ENCODE measurements around the gene NQO1. TPM values are rescaled to one million over a fixed set of nuclear protein-coding genes. Genes with fewer than 3 reads are reported as not detected.

NQO1 gene
- 519 TPM for total RNA-seq (2021; ENCODE audit: unreplicated experiment)
- polyA plus RNA-seq (2012): 323 and 330 TPM in 2 replicates
- Bru-seq, nascent RNA: percentile 90 among the genes with signal in this experiment
- percentile 96 among the genes with signal in this experiment for BruChase-seq, experiment 1, labeled RNA remaining after a 6-hour chase
- BruChase-seq, experiment 2, labeled RNA remaining after a 2-hour chase: percentile 90 among the genes with signal in this experiment
- long read RNA-seq, transcript NQO1-201 (6 exons, 2,912 nt): major isoform, 144 of 282 reads
- long read RNA-seq, transcript NQO1-202 (5 exons, 1,105 nt): minor isoform, 75 of 282 reads
- long read RNA-seq, partial matches to known transcripts: 36 of 282 reads
- long read RNA-seq, other reads (novel, unspliced or antisense): 23 of 282 reads

- peaks cover 34 to 66% of the 10 kb centered on the region in 2 experiments for H3K4me1 ChIP-seq (ENCODE audit: control insufficient read depth in 1 of 2, insufficient read depth in 2 of 2, low read length in 2 of 2)
- ChIA-PET RAD21 (ENCODE audit: low non-redundant PET in 1 of 2, low total read pairs in 2 of 2, uncharacterized antibody in 2 of 2, unreplicated experiment in 2 of 2) (no interaction called here), POLR2A (interaction anchor here (0.8 to 2.2 kb wide), 15 partner anchors 9 to 990 kb away, joined by 3 to 13 read pairs (median 4); partner anchors contain the start of genes CDH1, NOB1 and WWP2), CTCF (interaction anchor here (1.4 to 5.5 kb wide), 2 partner anchors 28 to 331 kb away, joined by 3 to 22 read pairs; partner anchors contain the start of gene NOB1)
- peak; percentile 92 for DNase-seq (ENCODE audit: low read depth, low spot score)
- H3K27ac ChIP-seq (ENCODE audit: low read depth, low read length): peak within 1 kb of the TSS; percentile 89
- H3K4me3 ChIP-seq (replicated peaks in 1 of 2; ENCODE audit: low read depth in 1 of 2, low read length in 2 of 2): peak within 1 kb of the TSS; percentile 94 to 96
- no peak for TF ChIP-seq FOSL1 (IDR thresholded peaks at IDR 0.05; ENCODE audit: low read depth)
- no peak for TF ChIP-seq EGR1 (IDR thresholded peaks at IDR 0.05; ENCODE audit: low read depth)
- no peak for TF ChIP-seq REST (IDR thresholded peaks at IDR 0.05; ENCODE audit: low read depth)
- TF ChIP-seq ZNF274 (IDR thresholded peaks at IDR 0.05; ENCODE audit: low read depth, low read length): no peak
- 0 out of 2 replicates have a peak, but pooled peaks have one; percentile 26 for TF ChIP-seq CBX3 (IDR thresholded peaks at IDR 0.05; ENCODE audit: low read depth)
- peak; percentile 94 for TF ChIP-seq MAX (IDR thresholded peaks at IDR 0.05)
- peak; percentile 55 for TF ChIP-seq YY1 (IDR thresholded peaks at IDR 0.05; ENCODE audit: extremely low read depth, insufficient replicate concordance, low read depth, low read length)
- no peak for TF ChIP-seq SRF (IDR thresholded peaks at IDR 0.05; ENCODE audit: low read depth)
- TF ChIP-seq TCF7L2 (IDR thresholded peaks at IDR 0.05; ENCODE audit: borderline replicate concordance, extremely low read depth, insufficient read depth, insufficient read length): peak; percentile 72
- TF ChIP-seq EZH2 (IDR thresholded peaks at IDR 0.05): no peak
- TF ChIP-seq CTCF (IDR thresholded peaks at IDR 0.05 in 2 of 3, conservative IDR thresholded peaks at IDR 0.05 in 1 of 3; ENCODE audit: borderline replicate concordance in 1 of 3, insufficient read depth in 1 of 3, low read depth in 2 of 3, low read length in 2 of 3): no peak
- peak; percentile 90 for TF ChIP-seq SIN3A (IDR thresholded peaks at IDR 0.05; ENCODE audit: low read depth)
- peak; percentile 17; the same call in 1 of the 2 replicates for TF ChIP-seq ZFX (IDR thresholded peaks at IDR 0.05)
- TF ChIP-seq SP1 (IDR thresholded peaks at IDR 0.05; ENCODE audit: low read depth): peak; percentile 80
- peak; percentile 86 for TF ChIP-seq POLR2A (IDR thresholded peaks at IDR 0.05; ENCODE audit: borderline replicate concordance, extremely low read depth, insufficient read depth, insufficient read length)
- TF ChIP-seq POLR2AphosphoS5 (IDR thresholded peaks at IDR 0.05; ENCODE audit: low read depth, low read length): peak; percentile 97
- TF ChIP-seq EZH2phosphoT487 (IDR thresholded peaks at IDR 0.05; ENCODE audit: borderline replicate concordance): no peak
- TF ChIP-seq ATF3 (IDR thresholded peaks at IDR 0.05): no peak
- intact Hi-C loops (cut with micrococcal nuclease): loop anchor here (2.0 kb wide), 1 partner anchor 28 kb away; the partner anchor contains the start of gene NOB1
- H2AFZ ChIP-seq (ENCODE audit: low read depth, low read length, poor library complexity, severe bottlenecking): no peak within 1 kb of the TSS
- peaks cover 0 to 10% of the 10 kb centered on the region in 2 experiments; a peak in 1 of 4 replicates for H3K36me3 ChIP-seq (ENCODE audit: control insufficient read depth in 1 of 2, insufficient read depth in 2 of 2, low read length in 2 of 2)
- H3K9me3 ChIP-seq (ENCODE audit: control insufficient read depth in 1 of 2, insufficient read depth in 1 of 2, low read depth in 1 of 2, low read length in 2 of 2): no peaks in the 10 kb centered on the region
- peak within 1 kb of the TSS; percentile 86 for H3K9ac ChIP-seq (ENCODE audit: low read length)
- no peaks in the 10 kb centered on the region for H3K27me3 ChIP-seq (ENCODE audit: insufficient read depth, low read length)
- H3K4me2 ChIP-seq (ENCODE audit: low read length): peak within 1 kb of the TSS; percentile 81
- BruUV-seq (replicated peaks): no TSS peak
- peak; percentile 89 for ATAC-seq
- no peaks in the 10 kb centered on the region for H4K20me1 ChIP-seq (ENCODE audit: insufficient read depth)
- peaks cover 56% of the 10 kb centered on the region for H3K79me2 ChIP-seq (ENCODE audit: insufficient read depth, low read length)
- H3K9me2 ChIP-seq (ENCODE audit: insufficient read depth): no peaks in the 10 kb centered on the region
These were observed at the start of gene NQO1 for GRCh38 chr16:69726313-69727060. NQO1 (minus strand) TSS chr16:69726560; CDS start chr16:69726439, 121 bp downstream.
